Cortex of kidney (tissue), 1 donor: ENCODE results near the gene STX16.

ENCODE experiments used
- DNase-seq: peaks from one replicate; lab custom pipeline; 2025; lab: John Stamatoyannopoulos, UW

Gene STX16

GRCh38 chr20:58710481-58711265, 59.6 kb downstream of the STX16 start:
- DNase-seq, result no peak

- no peak for DNase-seq
Observed at GRCh38 chr20:58711266-58712051, 60.4 kb downstream of the STX16 start.

- no peak for DNase-seq
Observed at GRCh38 chr20:58712151-58712791, 61.2 kb downstream of the STX16 start.

- no peak for DNase-seq
Observed at GRCh38 chr20:58712806-58713731, 62.0 kb downstream of the STX16 start.

- DNase-seq, result no peak
Observed at GRCh38 chr20:58713801-58714339, 62.8 kb downstream of the STX16 start.

GRCh38 chr20:58714340-58714922, 63.3 kb downstream of the STX16 start:
- no peak for DNase-seq

- no peak for DNase-seq
Observed at GRCh38 chr20:58714923-58715351, 63.9 kb downstream of the STX16 start.

GRCh38 chr20:58715391-58715800, 64.3 kb downstream of the STX16 start:
- DNase-seq, result no peak

GRCh38 chr20:58715801-58716475, 64.9 kb downstream of the STX16 start:
- no peak for DNase-seq

GRCh38 chr20:58716476-58717277, 65.6 kb downstream of the STX16 start:
- DNase-seq, result no peak

GRCh38 chr20:58717278-58718091, 66.4 kb downstream of the STX16 start:
- no peak for DNase-seq

GRCh38 chr20:58718121-58718563, 67.1 kb downstream of the STX16 start:
- no peak for DNase-seq

GRCh38 chr20:58718729-58719128, 67.6 kb downstream of the STX16 start:
- DNase-seq, result no peak

GRCh38 chr20:58719258-58719657, 68.2 kb downstream of the STX16 start:
- DNase-seq, result no peak

GRCh38 chr20:58719971-58720371, 68.9 kb downstream of the STX16 start:
- no peak for DNase-seq

GRCh38 chr20:58720890-58721289, 69.8 kb downstream of the STX16 start:
- DNase-seq, result no peak

GRCh38 chr20:58721951-58722778, 71.1 kb downstream of the STX16 start:
- DNase-seq, result no peak
